Measurements from ENCODE around the gene MYH10.
A peak's percentile ranks its signal among the peaks of the same experiment; 100 is the strongest.

Gene MYH10

GRCh38 chr17:8438441-8438840, 192.1 kb downstream of the MYH10 start:
- DNase-seq, result no peak

DNA sequence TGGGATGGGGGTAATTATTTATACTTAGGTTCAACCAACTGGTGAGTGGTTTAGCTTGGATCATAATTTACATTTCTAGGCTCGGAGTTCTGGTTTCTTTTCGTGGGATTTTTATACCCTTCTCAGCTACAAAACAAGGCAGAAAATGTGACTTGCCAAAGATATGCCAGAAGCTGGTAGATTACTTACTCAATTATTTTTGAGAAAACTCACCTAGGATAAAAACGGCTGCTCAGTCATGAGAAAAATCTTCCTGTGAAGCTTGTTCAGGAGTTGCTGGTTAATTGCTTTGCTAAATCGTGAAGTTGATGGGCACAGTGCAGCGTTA, 193.7 kb downstream of the MYH10 start:
- DNase-seq, result no peak

DNA sequence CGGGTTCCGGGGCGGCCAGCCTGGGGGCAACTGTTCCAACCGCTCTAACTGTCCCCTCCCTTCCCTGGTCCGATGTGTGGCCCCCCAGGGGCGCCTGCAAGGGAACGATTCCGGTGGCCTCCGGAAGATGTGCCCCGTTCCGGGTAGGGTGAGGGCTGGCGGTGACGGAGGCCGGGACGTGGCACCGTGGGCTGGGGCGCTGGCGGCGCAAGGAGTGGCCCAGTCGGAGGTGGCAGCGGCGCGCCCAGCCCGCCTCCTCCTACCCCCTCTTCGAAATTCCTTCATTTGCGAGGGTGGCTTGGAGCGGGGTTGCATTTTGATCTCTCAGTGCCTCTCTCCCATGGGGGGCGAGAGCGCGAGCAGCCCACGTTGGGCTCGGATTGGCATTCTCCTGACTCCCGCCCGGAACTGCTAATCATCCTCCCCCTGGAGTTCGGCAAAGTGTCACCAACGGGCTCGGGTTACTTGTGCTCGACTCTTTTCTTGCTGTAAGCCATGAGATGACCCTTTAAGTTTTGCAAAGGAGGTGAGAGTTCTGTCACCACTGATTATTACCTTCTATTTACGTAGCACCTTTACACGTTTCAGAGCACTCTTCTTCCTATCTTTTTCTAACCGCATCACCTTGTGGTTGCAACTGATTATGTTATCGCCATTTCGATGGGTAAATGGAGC, 194.2 kb downstream of the MYH10 start:
- peak; percentile 74 for DNase-seq

DNA sequence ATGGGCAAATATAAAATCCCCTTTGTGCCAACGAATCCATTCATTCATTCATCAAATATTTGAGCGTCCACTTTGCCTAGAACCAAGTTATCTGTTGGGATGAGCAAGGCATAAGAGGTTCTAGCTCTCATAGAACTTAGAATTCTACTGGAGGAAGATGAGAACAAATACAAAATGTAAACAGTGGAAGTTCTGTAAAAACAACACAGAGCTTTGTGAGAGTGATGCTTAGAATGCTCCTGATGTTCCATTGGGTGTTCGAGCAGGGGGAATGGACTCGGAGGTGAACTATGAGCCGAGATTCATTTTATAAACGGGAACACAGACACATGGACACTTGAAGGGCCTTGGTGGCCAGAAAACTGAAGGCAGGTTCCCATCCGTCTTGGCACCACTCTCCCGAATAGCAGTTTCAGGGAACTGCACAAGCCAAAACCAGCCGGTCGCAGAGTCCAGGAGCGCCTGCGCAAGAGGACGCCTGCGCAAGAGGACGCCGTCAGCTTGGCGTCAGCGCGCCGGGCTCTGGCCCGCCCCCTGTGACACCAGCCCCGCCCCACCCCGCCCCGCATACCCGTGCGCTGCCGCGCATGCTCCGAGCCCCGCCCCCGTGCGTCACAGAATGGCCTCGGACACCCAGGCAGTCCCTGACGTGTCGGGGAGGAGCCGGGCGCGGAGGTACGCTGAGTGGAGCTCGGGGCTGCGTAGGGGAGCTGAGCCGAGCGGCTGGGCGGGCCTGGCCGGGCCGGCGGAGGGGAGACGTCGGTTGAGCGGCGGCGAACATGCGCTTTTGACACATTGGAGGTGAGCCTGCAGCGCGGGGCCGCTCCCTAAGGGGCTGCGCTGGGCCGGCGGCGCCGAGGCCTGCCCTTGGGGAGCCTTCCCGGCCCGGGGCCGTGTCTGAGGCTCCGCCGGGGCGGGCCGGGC, 195.0 kb downstream of the MYH10 start, which contains the start of gene NDEL1:
Gene NDEL1 (plus strand): TSS at position 640 of the 924 bp plus-strand sequence. CDS start 8,388 bp downstream, outside the sequence.
- peak; percentile 100 for DNase-seq

DNA sequence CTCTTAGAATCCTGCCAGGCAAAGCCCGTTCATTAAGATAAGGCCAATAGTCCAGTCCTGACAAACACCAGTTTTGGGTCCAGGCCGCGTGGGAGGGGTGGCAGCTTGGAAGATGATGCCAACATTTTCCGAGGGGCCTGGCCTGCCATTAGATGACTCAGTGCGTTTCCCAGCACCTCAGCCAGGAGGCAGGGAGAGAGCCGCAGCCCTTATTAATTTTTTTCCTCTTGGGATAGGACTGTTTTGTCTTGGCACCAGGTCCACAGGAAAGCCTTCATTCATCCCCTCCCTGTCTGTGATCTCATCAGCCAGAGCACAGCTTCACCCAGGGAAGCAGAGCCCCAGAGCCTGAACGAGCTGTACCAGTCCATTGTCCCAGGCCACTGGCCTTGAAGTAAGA, 199.6 kb downstream of the MYH10 start:
- DNase-seq, result no peak

- no peak for DNase-seq
Measured at GRCh38 chr17:8426802-8427201, 203.7 kb downstream of the MYH10 start.

GRCh38 chr17:8426094-8426720, 204.3 kb downstream of the MYH10 start:
- DNase-seq, result no peak

All from stimulated activated CD8-positive, alpha-beta memory T cell treated with anti-CD3 and anti-CD28 coated beads, Interleukin-4, amount 100 ng/mL, for 48 hours (primary cell).